ENCODE measurements around the gene GRB2.
A peak's percentile ranks its signal among the peaks of the same experiment; 100 is the strongest.
"Not testable (repeated sequence)": the region's sequence is repeated elsewhere in the genome, so short reads cannot be mapped to it uniquely, and the experiment has no call there.

Gene GRB2

GRCh38 chr17:75315541-75316243, 89.8 kb downstream of the GRB2 start:
- DNase-seq, result no peak

- DNase-seq, result no peak
Measured at GRCh38 chr17:75313941-75314551, 91.4 kb downstream of the GRB2 start.

- no peak for DNase-seq
Measured at GRCh38 chr17:75308732-75309629, 96.5 kb downstream of the GRB2 start.

GRCh38 chr17:75307957-75308731, 97.3 kb downstream of the GRB2 start:
- DNase-seq, result no peak

GRCh38 chr17:75301502-75302206, 103.8 kb downstream of the GRB2 start:
- no peak for DNase-seq

GRCh38 chr17:75301049-75301448, 104.4 kb downstream of the GRB2 start:
- no peak for DNase-seq

GRCh38 chr17:75300280-75300679, 105.2 kb downstream of the GRB2 start:
- DNase-seq, result no peak

- DNase-seq, result no peak
Measured at GRCh38 chr17:75295201-75296158, 110.0 kb downstream of the GRB2 start.

- DNase-seq, result not testable (repeated sequence)
Measured at GRCh38 chr17:75292810-75293448, 112.5 kb downstream of the GRB2 start.

GRCh38 chr17:75289832-75290337, 115.6 kb downstream of the GRB2 start:
- DNase-seq, result no peak

GRCh38 chr17:75289115-75289831, 116.2 kb downstream of the GRB2 start, which contains the start of gene SLC25A19:
Gene SLC25A19, minus strand, starts transcription at chr17:75289433. Its CDS starts 2,669 bp downstream, at chr17:75286764.
- DNase-seq, result peak; percentile 99

- no peak for DNase-seq
Measured at GRCh38 chr17:75288770-75289114, 116.7 kb downstream of the GRB2 start.

- no peak for DNase-seq
Measured at GRCh38 chr17:75288359-75288758, 117.1 kb downstream of the GRB2 start.

- DNase-seq, result no peak
Measured at GRCh38 chr17:75287221-75287620, 118.3 kb downstream of the GRB2 start.

- DNase-seq, result no peak
Measured at GRCh38 chr17:75285123-75285522, 120.4 kb downstream of the GRB2 start.

- DNase-seq, result not testable (repeated sequence)
Measured at GRCh38 chr17:75280189-75280588, 125.3 kb downstream of the GRB2 start.

- DNase-seq, result no peak
Measured at GRCh38 chr17:75277664-75278071, 127.8 kb downstream of the GRB2 start.

GRCh38 chr17:75273977-75274708, 131.3 kb downstream of the GRB2 start:
- DNase-seq, result no peak

- no peak for DNase-seq
Measured at GRCh38 chr17:75272848-75273184, 132.7 kb downstream of the GRB2 start.
